Measurements from ENCODE around the gene FJX1.
"Not testable (repeated sequence)": the region's sequence is repeated elsewhere in the genome, so short reads cannot be mapped to it uniquely, and the experiment has no call there.

Gene FJX1

DNA sequence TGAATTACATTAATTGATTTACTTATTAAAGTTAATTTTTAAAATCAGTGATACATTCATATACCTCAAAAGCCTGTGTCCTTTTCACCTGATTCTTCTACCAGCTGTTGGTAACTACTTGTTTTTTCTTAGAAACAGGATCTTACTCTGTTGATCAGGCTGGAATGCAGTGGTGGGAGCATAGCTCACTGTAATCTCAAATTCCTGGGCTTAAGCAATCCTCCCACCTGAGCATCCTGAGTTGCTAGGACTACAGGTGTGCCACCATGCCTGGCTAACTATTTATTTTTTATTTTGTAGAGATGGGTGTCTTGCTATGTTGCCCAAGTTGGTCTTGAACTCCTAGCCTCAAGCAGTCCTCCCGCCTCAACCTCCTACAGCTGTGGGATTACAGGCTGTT, 49.0 kb downstream of the FJX1 start:
- DNase-seq (ENCODE audit: low read depth in 2 of 2): no peak

DNA sequence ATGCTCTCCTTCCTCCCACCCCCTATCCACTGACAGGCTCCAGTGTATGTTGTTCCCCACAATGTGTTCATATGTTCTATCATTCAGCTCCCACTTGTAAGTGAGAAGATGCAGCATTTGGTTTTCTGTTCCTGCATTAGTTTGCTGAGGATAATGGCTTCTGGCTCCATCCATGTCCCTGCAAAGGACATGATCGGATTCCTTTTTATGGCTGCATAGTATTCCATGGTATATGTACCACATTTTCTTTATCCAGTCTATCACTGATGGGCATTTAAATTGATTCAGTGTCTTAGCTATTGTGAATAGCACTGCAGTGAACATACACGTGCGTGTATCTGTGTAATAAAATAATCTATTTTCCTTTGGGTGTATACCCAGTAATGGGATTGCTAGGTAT, 50.1 kb downstream of the FJX1 start:
- not testable (repeated sequence) for DNase-seq (ENCODE audit: low read depth in 2 of 2)
